Pancreas (tissue), 10 donors: ENCODE results near the gene RFXAP. TPM values are rescaled to one million over a fixed set of nuclear protein-coding genes. Genes with fewer than 3 reads are reported as not detected.

ENCODE experiments used
- ATAC-seq, 4 donors: fragments of 200-7000 bp; cut with Tn5 transposase; one replicate each; pipeline versions ENCODE4 v1.8.0 to v1.9.1; 2020; ENCODE audit warnings: mild to moderate bottlenecking in 4 of 4, moderate library complexity in 4 of 4
- DNase-seq, 6 donors: peaks; one replicate each; pipeline ENCODE4 v3.0.0-alpha.2; 2020
- FAIRE-seq: peaks from 2 replicates; lab custom pipeline; 2012; peaks lifted over from hg19 to GRCh38; lab: Jason Lieb, UNC
- H3K27ac ChIP-seq, 4 donors: fragments of 200-600 bp; sonication (generic); 1 replicate in 3 of 4; 2 replicates in 1 of 4; pipeline versions ENCODE4 v1.5.0 to v1.8.0; 2020
- H3K27me3 ChIP-seq, 4 donors: fragments of 200-600 bp; one replicate each; pipeline ENCODE4 v1.8.0; 2021
- H3K36me3 ChIP-seq, 3 donors: fragments of 200-600 bp; sonication (generic) in 1 of 3; one replicate each; pipeline versions ENCODE4 v1.5.0 to v1.8.0; 2020 to 2021
- H3K4me1 ChIP-seq, 3 donors: fragments of 200-600 bp; one replicate each; pipeline ENCODE4 v1.8.0; 2021
- H3K4me3 ChIP-seq, 4 donors: fragments of 200-600 bp; sonication (generic) in 2 of 4; one replicate each; pipeline versions ENCODE4 v1.5.0 to v1.8.0; 2020 to 2021
- H3K9me3 ChIP-seq, 4 donors: fragments of 200-600 bp; one replicate each; pipeline ENCODE4 v1.8.0; 2021
- CTCF ChIP-seq, 4 donors: fragments of 200-600 bp; sonication (generic) in 3 of 4; IDR thresholded peaks; one replicate each; pipeline versions ENCODE4 v1.5.0 to v1.8.0; 2021; ENCODE audit warnings: antibody characterized with exemption in 4 of 4
- WGBS, 2 donors: extraction: QIAGEN DNeasy Blood & Tissue Kit; methylation state at CpG; one replicate each; pipeline ENCODE4 v1.1.7; 2013; 5-methylcytosine and 5-hydroxymethylcytosine counted together
- intact Hi-C, 3 donors: fragments of 100-400 bp; cut with DNase I; formaldehyde crosslinking; loops; one replicate each; pipeline versions ENCODE4 v1.11.1 to v1.14.2; 2022
- polyA plus RNA-seq, 2 donors: library from polyadenylated mRNA; stranded (reverse); fragments of 200-250 nt; gene quantifications; one replicate each; pipeline ENCODE4 v1.2.3, GENCODE V29; 2013
- total RNA-seq, 6 donors: library from RNA; stranded (reverse); fragmentation: NEBNext Ultra II Directional in 4 of 6; extraction: Animal tissue kit (Norgen Biotek cat#: 25700) in 4 of 6; gene quantifications; one replicate each; pipeline versions ENCODE4 v1.2.1 to v1.2.4, GENCODE V29; 2021 to 2023
- donor health status: healthy with polysubstance abuse.
- donor health status: DM: no; HTN: no; CAD: no; lungs with moderate emphysema.
- donor health status: DM: no; HTN: no; CAD: no.
- donor health status: control.
- donor health status: control.
- donor health status: Bipolar disorder and iron deficiency.
- donor health status: DM: yes; HTN: yes; CAD: no.
- donor health status: DM: no; HTN: no; CAD: no.
- donor health status: DM: no; HTN: no; CAD: no.
- donor health status: DM: yes; HTN: yes; CAD: no.

The RFXAP gene
- total and polyA plus RNA-seq, 8 donors, result 1.8 to 4.1 (median 2.3) TPM

- DNase-seq (no peak), FAIRE-seq (no peak), ATAC-seq (no peak)
- TF ChIP-seq CTCF (IDR thresholded peaks at IDR 0.05), result no peak
- no peaks in the 10 kb centered on the region for H3K4me1 ChIP-seq
- 72 to 81% methylated on average over 5 of the region's 5 CpGs for WGBS, 2 donors
- H3K9me3 ChIP-seq, result no peaks in the 10 kb centered on the region
- H3K27me3 ChIP-seq, result no peaks in the 10 kb centered on the region
- no peak overlapping the region for H3K27ac ChIP-seq
- intact Hi-C loops, result no loop called here
- H3K4me3 ChIP-seq, result no peak overlapping the region
- no peaks in the 10 kb centered on the region for H3K36me3 ChIP-seq
Observed at GRCh38 chr13:36841391-36841790, 22.4 kb downstream of the RFXAP start.

GRCh38 chr13:36847606-36848005 lies 28.6 kb downstream of the RFXAP start:
- DNase-seq (no peak), ATAC-seq (peak; percentile 40 to 80 (median 67)), FAIRE-seq (no peak)
- Histone ChIP-seq H3K36me3 (no peaks in the 10 kb centered on the region), H3K27me3 (no peaks in the 10 kb centered on the region), H3K4me3 (no peak overlapping the region), H3K27ac (no peak overlapping the region), H3K4me1 (peaks cover 0 to 7% (median 0%) of the 10 kb centered on the region in 3 donors), H3K9me3 (no peaks in the 10 kb centered on the region)
- 6 to 12% methylated on average over 9 of the region's 9 CpGs for WGBS, 2 donors
- no peak for TF ChIP-seq CTCF (IDR thresholded peaks at IDR 0.05)
- intact Hi-C loops, result no loop called here

GRCh38 chr13:36848199-36848982 lies 29.4 kb downstream of the RFXAP start:
- Histone ChIP-seq H3K36me3 (no peaks in the 10 kb centered on the region), H3K4me3 (no peak overlapping the region), H3K4me1 (peaks cover 0 to 7% (median 0%) of the 10 kb centered on the region in 3 donors), H3K27me3 (no peaks in the 10 kb centered on the region), H3K9me3 (no peaks in the 10 kb centered on the region), H3K27ac (no peak overlapping the region)
- ATAC-seq (peak in 2 of 4 donors; percentile 39 to 63), DNase-seq (no peak), FAIRE-seq (no peak)
- TF ChIP-seq CTCF (IDR thresholded peaks at IDR 0.05), result no peak
- 62 to 66% methylated on average over 6 of the region's 6 CpGs for WGBS, 2 donors
- intact Hi-C loops, result no loop called here

- FAIRE-seq, result no peak
- intact Hi-C loops, result no loop called here
- Histone ChIP-seq H3K4me3 (no peak overlapping the region), H3K27ac (no peak overlapping the region), H3K4me1 (peaks cover 0 to 7% (median 0%) of the 10 kb centered on the region in 3 donors), H3K27me3 (no peaks in the 10 kb centered on the region), H3K9me3 (no peaks in the 10 kb centered on the region), H3K36me3 (no peaks in the 10 kb centered on the region)
- no peak for ATAC-seq
- DNase-seq, result no peak
- WGBS, 2 donors, result 73 to 85% methylated on average over 13 of the region's 13 CpGs
- no peak for TF ChIP-seq CTCF (IDR thresholded peaks at IDR 0.05)
Observed at GRCh38 chr13:36850790-36851438, 31.9 kb downstream of the RFXAP start.

GRCh38 chr13:36857253-36857652 lies 38.2 kb downstream of the RFXAP start:
- FAIRE-seq (no peak), DNase-seq (no peak), ATAC-seq (no peak)
- H3K36me3 ChIP-seq, result no peaks in the 10 kb centered on the region
- H3K4me3 ChIP-seq, result no peak overlapping the region
- intact Hi-C loops, result no loop called here
- no peak overlapping the region for H3K27ac ChIP-seq
- H3K27me3 ChIP-seq, result no peaks in the 10 kb centered on the region
- no peaks in the 10 kb centered on the region for H3K9me3 ChIP-seq
- H3K4me1 ChIP-seq, result no peaks in the 10 kb centered on the region
- TF ChIP-seq CTCF (IDR thresholded peaks at IDR 0.05), result no peak
